Testis (tissue), 3 donors: ENCODE results near the gene CLDN2. TPM values are rescaled to one million over a fixed set of nuclear protein-coding genes. Genes with fewer than 3 reads are reported as not detected.
"Not testable (repeated sequence)": the region's sequence is repeated elsewhere in the genome, so short reads cannot be mapped to it uniquely, and the experiment has no call there.

Experiments used
- DNase-seq: peaks from one replicate; pipeline ENCODE4 v3.0.0-alpha.2; 2019
- H3K27ac ChIP-seq, 2 donors: fragments of 200-600 bp; sonication (generic); one replicate each; pipeline ENCODE4 v1.5.1; 2019
- H3K27me3 ChIP-seq: fragments of 200-600 bp; sonication (generic); one replicate; pipeline ENCODE4 v1.5.1; 2019
- H3K36me3 ChIP-seq: fragments of 200-600 bp; sonication (generic); one replicate; pipeline ENCODE4 v1.5.1; 2017; ENCODE audit warnings: low read depth; ENCODE audit errors: missing control alignments
- H3K4me1 ChIP-seq: fragments of 200-600 bp; sonication (generic); one replicate; pipeline ENCODE4 v1.5.1; 2019
- H3K4me3 ChIP-seq, 2 donors: fragments of 200-600 bp; sonication (generic); one replicate each; pipeline ENCODE4 v1.5.1; 2017 to 2019
- H3K9me3 ChIP-seq: fragments of 200-600 bp; sonication (generic); one replicate; pipeline ENCODE4 v1.5.1; 2017
- POLR2A ChIP-seq: fragments of 450-650 bp; IDR thresholded peaks from one replicate; pipeline ENCODE4 v1.6.1; 2017; ENCODE audit warnings: antibody characterized with exemption, mild to moderate bottlenecking, moderate library complexity
- WGBS, 2 donors: methylation state at CpG; one replicate each; pipeline ENCODE4 v1.1.5; 2018; 5-methylcytosine and 5-hydroxymethylcytosine counted together
- intact Hi-C: fragments of 100-400 bp; cut with DNase I; formaldehyde crosslinking; loops from one replicate; pipeline ENCODE4 v1.15.1; 2023; ENCODE audit warnings: low total_unique reads
- polyA plus RNA-seq: library from polyadenylated mRNA; stranded (reverse); fragments of 350-450 nt; fragmentation: Illumina TruSeq; extraction: RNeasy Lipid Tissue Mini Kit (QIAGEN cat#74804); gene quantifications from one replicate; pipeline ENCODE4 v1.2.3, GENCODE V29; 2014; ENCODE audit warnings: low read depth, low replicate concordance; ENCODE audit not compliant: insufficient read depth
- total RNA-seq, 2 donors: library from RNA; depleted of rRNA; stranded (reverse); fragments of >200 nt; gene quantifications; one replicate each; pipeline ENCODE4 v1.2.3, GENCODE V29; 2016
- TF ChIP-seq, protein P1 (sequence below), 3 experiments: fragments of 450-650 bp in 2 of 3; fragments of 200-600 bp in 1 of 3; sonication (generic) in 1 of 3; IDR thresholded peaks; one replicate each; pipeline ENCODE4 v1.5.1; 2016 to 2019; ENCODE audit warnings: antibody characterized with exemption in 3 of 3, mild to moderate bottlenecking in 2 of 3, moderate library complexity in 1 of 3

Gene CLDN2
- total and polyA plus RNA-seq, 3 donors from 2014 or later, result 6.5 TPM; not detected in 2

DNA sequence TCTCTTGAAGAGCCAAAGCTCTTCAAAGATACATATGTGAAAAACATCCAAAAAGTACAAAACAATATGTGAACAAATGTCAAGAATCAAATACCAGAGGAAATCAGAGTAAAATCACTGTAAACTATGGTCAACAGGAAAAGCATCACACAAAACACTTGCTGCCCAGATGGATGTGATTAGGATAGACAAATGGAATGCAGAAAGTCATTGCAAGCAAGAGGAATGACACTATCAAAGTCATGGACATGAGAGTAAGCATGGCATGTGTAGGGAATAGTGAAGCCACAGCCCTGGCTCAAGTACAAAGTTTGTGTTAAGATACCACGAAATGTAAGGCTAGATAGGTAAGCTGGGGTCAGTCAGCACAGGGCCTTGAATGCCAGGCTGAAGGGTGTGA, 37.7 kb downstream of the CLDN2 start:
- H3K27me3 ChIP-seq, result no peaks in the 10 kb centered on the region
- intact Hi-C loops, result no loop called here
- no peaks in the 10 kb centered on the region for H3K36me3 ChIP-seq
- no peak overlapping the region for H3K27ac ChIP-seq
- 74 to 80% methylated on average over 1 of the region's 1 CpG for WGBS, 2 donors
- no peak for DNase-seq
- TF ChIP-seq, protein P1, sequence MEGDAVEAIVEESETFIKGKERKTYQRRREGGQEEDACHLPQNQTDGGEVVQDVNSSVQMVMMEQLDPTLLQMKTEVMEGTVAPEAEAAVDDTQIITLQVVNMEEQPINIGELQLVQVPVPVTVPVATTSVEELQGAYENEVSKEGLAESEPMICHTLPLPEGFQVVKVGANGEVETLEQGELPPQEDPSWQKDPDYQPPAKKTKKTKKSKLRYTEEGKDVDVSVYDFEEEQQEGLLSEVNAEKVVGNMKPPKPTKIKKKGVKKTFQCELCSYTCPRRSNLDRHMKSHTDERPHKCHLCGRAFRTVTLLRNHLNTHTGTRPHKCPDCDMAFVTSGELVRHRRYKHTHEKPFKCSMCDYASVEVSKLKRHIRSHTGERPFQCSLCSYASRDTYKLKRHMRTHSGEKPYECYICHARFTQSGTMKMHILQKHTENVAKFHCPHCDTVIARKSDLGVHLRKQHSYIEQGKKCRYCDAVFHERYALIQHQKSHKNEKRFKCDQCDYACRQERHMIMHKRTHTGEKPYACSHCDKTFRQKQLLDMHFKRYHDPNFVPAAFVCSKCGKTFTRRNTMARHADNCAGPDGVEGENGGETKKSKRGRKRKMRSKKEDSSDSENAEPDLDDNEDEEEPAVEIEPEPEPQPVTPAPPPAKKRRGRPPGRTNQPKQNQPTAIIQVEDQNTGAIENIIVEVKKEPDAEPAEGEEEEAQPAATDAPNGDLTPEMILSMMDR (IDR thresholded peaks at IDR 0.05), result no peak
- TF ChIP-seq POLR2A, result no peak
- H3K4me1 ChIP-seq, result no peaks in the 10 kb centered on the region
- H3K4me3 ChIP-seq, result no peak overlapping the region
- no peaks in the 10 kb centered on the region for H3K9me3 ChIP-seq

DNA sequence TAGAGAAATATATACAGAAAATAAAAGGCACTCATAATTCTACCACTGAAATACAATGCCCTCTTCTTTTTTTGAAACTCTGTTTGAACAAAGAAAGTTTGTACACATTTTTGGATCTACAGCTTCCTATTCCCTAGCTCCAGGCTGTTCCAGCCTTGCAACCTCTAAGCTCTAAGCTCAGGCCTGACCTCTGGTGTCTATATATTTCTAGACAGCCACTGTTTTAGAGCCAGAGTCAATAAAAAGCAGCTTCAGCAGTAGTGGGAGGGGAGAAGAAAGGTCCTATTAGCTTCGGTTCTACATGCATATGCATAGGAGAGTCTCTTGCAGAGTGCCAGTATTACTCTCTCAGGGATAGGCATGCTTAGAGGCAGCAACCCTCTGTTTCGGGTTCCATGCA, 39.7 kb downstream of the CLDN2 start:
- Histone ChIP-seq H3K9me3 (no peaks in the 10 kb centered on the region), H3K27ac (no peak overlapping the region), H3K4me1 (no peaks in the 10 kb centered on the region), H3K4me3 (no peak overlapping the region), H3K36me3 (no peaks in the 10 kb centered on the region), H3K27me3 (no peaks in the 10 kb centered on the region)
- DNase-seq, result no peak
- TF ChIP-seq, protein P1 (IDR thresholded peaks at IDR 0.05), result no peak
- no peak for TF ChIP-seq POLR2A
- 72 to 78% methylated on average over 2 of the region's 2 CpGs for WGBS, 2 donors
- intact Hi-C loops, result no loop called here

DNA sequence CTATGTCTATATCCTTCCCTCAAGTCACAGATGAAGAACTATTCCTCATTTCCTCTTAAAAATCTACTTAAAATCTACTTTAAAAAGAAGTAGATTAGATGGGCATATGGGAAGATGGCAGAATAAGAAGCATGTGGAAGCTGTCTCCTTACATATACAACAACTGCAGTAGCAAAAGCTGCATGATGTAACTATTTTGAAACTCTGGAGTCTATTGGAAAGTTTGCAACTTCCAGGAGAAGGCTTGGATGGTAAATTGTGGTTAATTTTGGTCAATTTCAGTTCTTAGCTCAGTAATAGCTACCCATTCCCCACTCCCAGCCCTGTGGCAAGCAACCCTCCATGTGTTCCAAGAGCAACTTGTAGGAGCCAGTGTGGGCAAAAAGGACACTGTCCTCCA, 42.9 kb downstream of the CLDN2 start:
- H3K9me3 ChIP-seq, result no peaks in the 10 kb centered on the region
- H3K36me3 ChIP-seq, result no peaks in the 10 kb centered on the region
- H3K27ac ChIP-seq, result no peak overlapping the region
- H3K27me3 ChIP-seq, result no peaks in the 10 kb centered on the region
- no peaks in the 10 kb centered on the region for H3K4me1 ChIP-seq
- no peak for DNase-seq
- intact Hi-C loops, result no loop called here
- no peak overlapping the region for H3K4me3 ChIP-seq
- TF ChIP-seq POLR2A, result no peak
- TF ChIP-seq, protein P1 (IDR thresholded peaks at IDR 0.05), result no peak

DNA sequence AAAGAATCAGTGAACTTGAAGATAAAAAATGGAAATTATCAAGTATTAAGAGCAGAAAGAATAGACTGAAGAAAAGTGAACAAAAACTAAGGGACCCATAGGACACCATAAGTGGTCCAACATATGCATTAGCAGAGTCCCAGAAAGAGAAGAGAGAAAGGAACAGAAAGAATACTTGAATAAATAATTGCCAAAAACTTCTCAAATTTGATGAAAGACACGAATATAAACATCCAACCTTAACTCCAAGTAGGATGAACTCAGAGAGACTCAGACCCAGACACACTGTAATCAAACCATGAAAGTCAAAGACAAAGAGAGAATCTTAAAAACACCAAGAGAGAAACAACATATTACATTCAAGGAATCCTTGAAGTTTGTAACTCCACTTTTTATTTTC, 44.1 kb downstream of the CLDN2 start:
- intact Hi-C loops, result no loop called here
- H3K4me1 ChIP-seq, result no peaks in the 10 kb centered on the region
- 80 to 90% methylated on average over 1 of the region's 1 CpG for WGBS, 2 donors

DNA sequence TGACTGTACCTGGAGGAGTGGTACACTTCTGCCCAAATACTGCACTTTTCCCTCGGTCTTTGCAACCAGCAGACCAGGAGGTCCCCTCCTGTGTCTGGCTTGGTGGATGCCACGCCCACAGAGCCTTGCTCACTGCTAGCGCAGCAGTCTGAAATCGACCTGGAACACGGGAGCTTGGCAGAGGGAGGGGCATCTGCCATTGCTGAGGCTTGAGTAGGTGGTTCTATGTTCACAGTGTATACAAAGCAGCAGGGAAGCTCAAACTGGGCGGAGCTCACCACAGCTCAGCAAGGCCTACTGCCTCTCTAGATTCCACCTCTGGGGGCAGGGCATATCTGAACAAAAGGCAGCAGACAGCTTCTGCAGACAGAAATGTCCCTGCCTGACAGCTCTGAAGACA, 46.3 kb downstream of the CLDN2 start:
- DNase-seq, intact Hi-C loops, H3K36me3 ChIP-seq, H3K27ac ChIP-seq, H3K4me1 ChIP-seq, H3K27me3 ChIP-seq, H3K9me3 ChIP-seq, H3K4me3 ChIP-seq: not testable (repeated sequence)
- 91% methylated on average over 5 of the region's 6 CpGs; no CpG with 5 or more reads in 1 of the 2 donors for WGBS, 2 donors

More for the DNA sequence above, 44.1 kb downstream of the CLDN2 start:
- H3K4me3 ChIP-seq, result no peak overlapping the region
- H3K27ac ChIP-seq, result no peak overlapping the region
- H3K9me3 ChIP-seq, result no peaks in the 10 kb centered on the region
- no peaks in the 10 kb centered on the region for H3K36me3 ChIP-seq
- TF ChIP-seq, protein P1 (IDR thresholded peaks at IDR 0.05), result no peak
- TF ChIP-seq POLR2A, result no peak
- no peak for DNase-seq
- H3K27me3 ChIP-seq, result no peaks in the 10 kb centered on the region
